Kidney (tissue), 14 donors: ENCODE data around the gene MGME1. TPM values are rescaled to one million over a fixed set of nuclear protein-coding genes. Genes with fewer than 3 reads are reported as not detected.

Experiments used
- DNase-seq, 5 donors: peaks; one replicate each; pipeline ENCODE4 v3.0.0-alpha.2; 2013 to 2020
- FAIRE-seq: peaks from 2 replicates; lab custom pipeline; 2012; peaks lifted over from hg19 to GRCh38; lab: Jason Lieb, UNC
- H3K27ac ChIP-seq, 2 donors: one replicate each; pipeline ENCODE4 v1.7.0; 2013; ENCODE audit warnings: low read depth in 2 of 2, low read length in 2 of 2, inconsistent platforms in 1 of 2
- H3K27me3 ChIP-seq: one replicate; pipeline ENCODE4 v1.7.1; 2013; ENCODE audit warnings: low read length, inconsistent platforms; ENCODE audit not compliant: control insufficient read depth, insufficient read depth
- H3K36me3 ChIP-seq, 3 donors: one replicate each; pipeline versions ENCODE4 v1.7.0 to v1.7.1; 2013; ENCODE audit warnings: low read length in 3 of 3, control low read depth in 1 of 3, inconsistent platforms in 1 of 3; ENCODE audit not compliant: insufficient read depth in 3 of 3, control insufficient read depth in 2 of 3
- H3K4me1 ChIP-seq, 3 donors: one replicate each; pipeline versions ENCODE4 v1.7.0 to v1.7.1; 2013; ENCODE audit warnings: low read length in 3 of 3, inconsistent platforms in 1 of 3, low read depth in 1 of 3; ENCODE audit not compliant: control insufficient read depth in 2 of 3, insufficient read depth in 2 of 3
- H3K4me3 ChIP-seq, 3 donors: one replicate each; pipeline versions ENCODE4 v1.7.0 to v1.8.1; 2013; ENCODE audit warnings: low read length in 3 of 3, control low read depth in 1 of 3, inconsistent platforms in 1 of 3
- H3K9ac ChIP-seq, 3 donors: one replicate each; pipeline versions ENCODE4 v1.7.0 to v1.7.1; 2013; ENCODE audit warnings: low read length in 3 of 3, control low read depth in 1 of 3, inconsistent platforms in 1 of 3
- H3K9me3 ChIP-seq, 3 donors: one replicate each; pipeline versions ENCODE4 v1.7.0 to v1.7.1; 2013; ENCODE audit warnings: low read length in 3 of 3, control low read depth in 1 of 3, inconsistent platforms in 1 of 3; ENCODE audit not compliant: control insufficient read depth in 2 of 3, insufficient read depth in 1 of 3
- intact Hi-C: fragments of 100-400 bp; cut with DNase I; formaldehyde crosslinking; loops from one replicate; pipeline ENCODE4 v1.11.1; 2022
- polyA plus RNA-seq: library from polyadenylated mRNA; stranded (reverse); fragments of 350-450 nt; fragmentation: Illumina TruSeq; extraction: RNeasy Lipid Tissue Mini Kit (QIAGEN cat#74804); gene quantifications from one replicate; pipeline ENCODE4 v1.2.3, GENCODE V29; 2014; ENCODE audit warnings: low read depth, low replicate concordance; ENCODE audit not compliant: insufficient read depth
- total RNA-seq: library from RNA; stranded (reverse); fragmentation: NEBNext Ultra II Directional; extraction: Animal tissue kit (Norgen Biotek cat#: 25700); gene quantifications from one replicate; pipeline ENCODE4 v1.2.1, GENCODE V29; 2021
- TF ChIP-seq, protein P1 (sequence below): IDR thresholded peaks from 3 replicates; pipeline ENCODE4 v1.5.1; 2012; ENCODE audit warnings: mild to moderate bottlenecking, moderate library complexity, borderline replicate concordance; ENCODE audit not compliant: insufficient read depth; ENCODE audit errors: extremely low read depth
- donor health status: control.
- donor health status: control.
- donor health status: control.
- donor health status: control.
- donor health status: control.
- donor health status: DM: yes; HTN: yes; CAD: no.
- donor health status: Normal renal cell carcinoma (clear cell type).

MGME1 gene
- total and polyA plus RNA-seq, 2 donors from 2014 or later: 15.5 to 16.7 TPM

- FAIRE-seq (no peak), DNase-seq (no peak)
- intact Hi-C loops: no loop called here
- H3K9me3 ChIP-seq: no peaks in the 10 kb centered on the region
- no peak overlapping the region for H3K4me3 ChIP-seq
- H3K36me3 ChIP-seq: no peaks in the 10 kb centered on the region
- H3K27me3 ChIP-seq: no peaks in the 10 kb centered on the region
- TF ChIP-seq, protein P1, sequence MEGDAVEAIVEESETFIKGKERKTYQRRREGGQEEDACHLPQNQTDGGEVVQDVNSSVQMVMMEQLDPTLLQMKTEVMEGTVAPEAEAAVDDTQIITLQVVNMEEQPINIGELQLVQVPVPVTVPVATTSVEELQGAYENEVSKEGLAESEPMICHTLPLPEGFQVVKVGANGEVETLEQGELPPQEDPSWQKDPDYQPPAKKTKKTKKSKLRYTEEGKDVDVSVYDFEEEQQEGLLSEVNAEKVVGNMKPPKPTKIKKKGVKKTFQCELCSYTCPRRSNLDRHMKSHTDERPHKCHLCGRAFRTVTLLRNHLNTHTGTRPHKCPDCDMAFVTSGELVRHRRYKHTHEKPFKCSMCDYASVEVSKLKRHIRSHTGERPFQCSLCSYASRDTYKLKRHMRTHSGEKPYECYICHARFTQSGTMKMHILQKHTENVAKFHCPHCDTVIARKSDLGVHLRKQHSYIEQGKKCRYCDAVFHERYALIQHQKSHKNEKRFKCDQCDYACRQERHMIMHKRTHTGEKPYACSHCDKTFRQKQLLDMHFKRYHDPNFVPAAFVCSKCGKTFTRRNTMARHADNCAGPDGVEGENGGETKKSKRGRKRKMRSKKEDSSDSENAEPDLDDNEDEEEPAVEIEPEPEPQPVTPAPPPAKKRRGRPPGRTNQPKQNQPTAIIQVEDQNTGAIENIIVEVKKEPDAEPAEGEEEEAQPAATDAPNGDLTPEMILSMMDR: no peak
- H3K27ac ChIP-seq: no peak overlapping the region
- H3K4me1 ChIP-seq: no peaks in the 10 kb centered on the region
- no peak overlapping the region for H3K9ac ChIP-seq
Observed at GRCh38 chr20:18012901-18013300, 44.1 kb downstream of the MGME1 start.

- intact Hi-C loops: no loop called here
- DNase-seq (no peak), FAIRE-seq (no peak)
- TF ChIP-seq, protein P1: no peak
- no peak overlapping the region for H3K4me3 ChIP-seq
- no peaks in the 10 kb centered on the region for H3K4me1 ChIP-seq
- H3K27ac ChIP-seq: no peak overlapping the region
- H3K9ac ChIP-seq: no peak overlapping the region
- no peaks in the 10 kb centered on the region for H3K27me3 ChIP-seq
- H3K9me3 ChIP-seq: no peaks in the 10 kb centered on the region
- no peaks in the 10 kb centered on the region for H3K36me3 ChIP-seq
Observed at GRCh38 chr20:18014411-18014810, 45.6 kb downstream of the MGME1 start.

- DNase-seq: no peak
- TF ChIP-seq, protein P1: no peak
- H3K9me3 ChIP-seq: no peaks in the 10 kb centered on the region
- H3K4me3 ChIP-seq: no peak overlapping the region
- no peak for FAIRE-seq
- no peak overlapping the region for H3K9ac ChIP-seq
- no peak overlapping the region for H3K27ac ChIP-seq
- H3K36me3 ChIP-seq: no peaks in the 10 kb centered on the region
- intact Hi-C loops: no loop called here
- H3K4me1 ChIP-seq: no peaks in the 10 kb centered on the region
- H3K27me3 ChIP-seq: no peaks in the 10 kb centered on the region
Observed at GRCh38 chr20:18016772-18017171, 48.0 kb downstream of the MGME1 start.

GRCh38 chr20:18018100-18018499, 49.3 kb downstream of the MGME1 start:
- no peaks in the 10 kb centered on the region for H3K9me3 ChIP-seq
- FAIRE-seq (no peak), DNase-seq (no peak)
- H3K27ac ChIP-seq: no peak overlapping the region
- intact Hi-C loops: no loop called here
- no peak overlapping the region for H3K4me3 ChIP-seq
- peaks cover 0 to 5% (median 0%) of the 10 kb centered on the region in 3 donors for H3K36me3 ChIP-seq
- TF ChIP-seq, protein P1: no peak
- H3K4me1 ChIP-seq: no peaks in the 10 kb centered on the region
- H3K9ac ChIP-seq: no peak overlapping the region
- H3K27me3 ChIP-seq: no peaks in the 10 kb centered on the region
